ENCODE data around the gene MIDN. TPM values are rescaled to one million over a fixed set of nuclear protein-coding genes. Genes with fewer than 3 reads are reported as not detected.
"Not testable (repeated sequence)": the region's sequence is repeated elsewhere in the genome, so short reads cannot be mapped to it uniquely, and the experiment has no call there.

Gene MIDN
- total RNA-seq, 1 experiment from 2014 or later = 15.6 TPM

DNA sequence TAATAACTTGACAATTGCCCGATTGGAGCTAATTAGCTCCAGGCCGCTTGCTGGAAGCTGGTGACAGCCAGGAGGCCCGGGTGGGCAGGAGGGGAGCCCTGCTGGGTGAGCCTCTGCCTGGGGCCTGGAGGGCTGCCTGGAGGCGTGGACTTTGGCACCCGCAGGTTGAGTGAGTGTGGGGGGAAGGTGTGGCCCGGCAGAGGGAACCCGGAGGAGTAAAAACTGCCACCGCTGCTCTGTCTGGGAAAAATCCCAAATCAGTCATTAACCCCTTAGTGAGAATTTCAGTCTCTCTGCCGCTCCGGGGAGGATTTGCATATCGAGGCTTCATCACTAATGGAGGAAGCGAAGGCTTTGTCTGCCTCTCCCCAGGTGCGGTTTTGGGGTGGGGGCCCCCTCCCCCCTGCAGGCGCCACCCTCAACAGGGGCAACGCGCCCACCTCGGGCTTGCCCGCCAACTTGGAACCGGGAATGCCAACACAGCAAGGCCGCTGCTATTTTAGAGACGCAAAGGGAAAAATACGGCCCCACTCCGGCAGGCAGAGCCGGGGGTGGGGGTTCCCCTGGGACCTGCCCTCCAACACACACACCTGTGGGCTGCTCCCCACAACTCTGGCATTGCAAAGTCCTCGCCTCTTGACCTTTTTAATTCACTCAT is 43.5 kb downstream of the MIDN start:
- DNase-seq (ENCODE audit: low read depth) = no peak

- DNase-seq (ENCODE audit: low read depth) = no peak
These were observed 44.2 kb downstream of the MIDN start for GRCh38 chr19:1292419-1293151.

GRCh38 chr19:1293782-1294604 is 45.6 kb downstream of the MIDN start:
- DNase-seq (ENCODE audit: low read depth) = no peak

DNA sequence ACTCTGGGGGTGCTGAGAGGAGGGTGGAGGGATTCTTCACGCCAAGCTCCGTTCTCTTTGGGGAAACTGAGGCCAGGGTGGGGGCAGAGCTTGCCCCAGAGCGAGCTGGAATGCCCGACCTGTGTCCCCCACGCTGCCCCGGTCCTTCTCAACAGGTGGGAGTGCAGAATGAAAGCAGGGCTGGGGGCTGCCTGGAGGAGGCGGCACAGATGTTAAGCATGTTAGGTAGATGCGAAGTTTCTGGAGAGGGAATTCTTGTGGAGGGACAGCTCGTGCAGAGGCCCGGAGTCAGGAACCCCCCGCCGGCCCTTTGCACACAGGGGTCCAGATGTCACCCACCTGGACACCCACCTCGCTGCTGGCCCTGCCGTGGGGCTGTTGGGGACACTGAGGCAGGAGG is 46.3 kb downstream of the MIDN start:
- no peak for DNase-seq (ENCODE audit: low read depth)

DNA sequence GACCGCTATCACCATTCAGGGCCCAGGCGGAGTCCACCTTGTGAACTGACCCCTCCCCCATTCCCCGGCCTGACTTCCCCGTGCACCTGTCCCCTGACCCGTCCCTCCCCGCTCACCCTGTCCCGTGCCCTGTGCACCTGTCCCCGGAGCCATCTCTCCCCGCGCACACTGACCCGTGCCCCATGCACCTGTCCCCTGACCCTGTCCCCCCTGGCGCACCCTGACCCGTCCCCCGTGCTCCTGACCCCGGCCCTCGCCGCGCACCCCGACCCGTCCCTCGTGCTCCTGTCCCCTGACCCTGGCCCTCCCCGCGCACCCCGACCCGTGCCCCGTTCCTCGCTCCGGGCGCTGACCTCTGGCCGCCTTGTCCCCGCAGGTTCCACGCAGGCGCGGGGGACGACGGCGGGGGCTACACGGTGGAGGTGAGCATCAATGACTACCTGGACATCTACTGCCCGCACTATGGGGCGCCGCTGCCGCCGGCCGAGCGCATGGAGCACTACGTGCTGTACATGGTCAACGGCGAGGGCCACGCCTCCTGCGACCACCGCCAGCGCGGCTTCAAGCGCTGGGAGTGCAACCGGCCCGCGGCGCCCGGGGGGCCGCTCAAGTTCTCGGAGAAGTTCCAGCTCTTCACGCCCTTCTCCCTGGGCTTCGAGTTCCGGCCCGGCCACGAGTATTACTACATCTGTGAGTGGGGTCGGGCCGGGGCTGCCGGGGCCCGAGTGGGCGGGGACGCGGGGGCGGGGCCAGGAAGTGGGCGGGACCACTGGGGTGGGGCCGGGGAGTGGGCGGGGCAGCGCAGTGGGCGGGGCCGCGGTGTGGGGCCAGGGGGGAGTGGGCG is 47.0 kb downstream of the MIDN start:
- no peak for DNase-seq (ENCODE audit: low read depth)

DNA sequence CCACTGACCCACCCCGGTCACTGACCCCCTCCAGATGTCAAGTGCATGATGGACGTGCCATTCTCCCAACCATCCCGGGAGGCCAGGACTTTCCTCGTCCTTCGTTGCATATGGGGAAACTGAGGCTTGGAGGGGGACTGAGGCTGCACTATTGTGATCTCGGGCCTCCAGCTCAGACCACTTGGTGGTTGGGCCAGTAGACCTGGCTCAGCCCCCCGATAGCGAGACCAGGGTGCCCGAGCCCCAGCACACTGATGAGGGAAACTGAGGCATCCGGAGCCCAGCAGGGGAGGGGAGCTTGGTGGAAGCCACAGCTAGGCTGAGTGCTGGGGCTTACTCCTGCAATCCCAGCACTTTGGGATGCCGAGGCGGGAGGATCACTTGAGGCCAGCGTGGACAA is 47.7 kb downstream of the MIDN start:
- DNase-seq (ENCODE audit: low read depth) = no peak

GRCh38 chr19:1296575-1297271 is 48.3 kb downstream of the MIDN start:
- no peak for DNase-seq (ENCODE audit: low read depth)

DNA sequence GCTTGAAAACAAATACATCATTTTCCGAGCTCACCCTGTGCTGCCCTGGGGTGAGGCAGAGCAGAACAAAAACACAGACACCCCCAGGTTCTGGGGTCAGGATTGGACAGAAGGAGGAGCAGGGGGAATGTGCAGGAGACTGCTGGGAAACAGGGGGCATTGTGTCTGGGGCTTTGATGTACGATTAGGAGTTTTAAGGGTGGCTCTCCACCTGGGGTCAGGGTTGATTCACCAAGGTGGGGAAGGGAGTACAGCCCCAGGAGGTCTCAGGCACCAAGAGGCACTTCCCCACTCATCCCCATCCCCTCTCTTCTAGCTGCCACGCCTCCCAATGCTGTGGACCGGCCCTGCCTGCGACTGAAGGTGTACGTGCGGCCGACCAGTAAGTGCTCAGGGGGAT is 49.9 kb downstream of the MIDN start:
- DNase-seq (ENCODE audit: low read depth) = no peak

DNA sequence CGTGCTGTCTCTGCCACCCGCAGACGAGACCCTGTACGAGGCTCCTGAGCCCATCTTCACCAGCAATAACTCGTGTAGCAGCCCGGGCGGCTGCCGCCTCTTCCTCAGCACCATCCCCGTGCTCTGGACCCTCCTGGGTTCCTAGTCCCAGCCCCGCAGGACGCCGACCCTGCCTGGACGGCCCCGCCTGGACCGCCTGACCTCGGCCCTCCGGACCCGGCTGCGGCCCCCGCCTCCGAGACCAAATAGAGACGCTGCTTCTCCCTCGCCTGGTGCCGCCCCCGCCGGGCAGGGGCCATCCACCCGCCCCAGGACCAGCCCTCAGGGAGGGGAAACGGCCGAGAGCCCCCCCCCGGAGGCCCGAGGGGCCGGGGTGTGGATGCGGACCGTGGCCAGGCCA is 51.4 kb downstream of the MIDN start:
- DNase-seq (ENCODE audit: low read depth) = no peak

DNA sequence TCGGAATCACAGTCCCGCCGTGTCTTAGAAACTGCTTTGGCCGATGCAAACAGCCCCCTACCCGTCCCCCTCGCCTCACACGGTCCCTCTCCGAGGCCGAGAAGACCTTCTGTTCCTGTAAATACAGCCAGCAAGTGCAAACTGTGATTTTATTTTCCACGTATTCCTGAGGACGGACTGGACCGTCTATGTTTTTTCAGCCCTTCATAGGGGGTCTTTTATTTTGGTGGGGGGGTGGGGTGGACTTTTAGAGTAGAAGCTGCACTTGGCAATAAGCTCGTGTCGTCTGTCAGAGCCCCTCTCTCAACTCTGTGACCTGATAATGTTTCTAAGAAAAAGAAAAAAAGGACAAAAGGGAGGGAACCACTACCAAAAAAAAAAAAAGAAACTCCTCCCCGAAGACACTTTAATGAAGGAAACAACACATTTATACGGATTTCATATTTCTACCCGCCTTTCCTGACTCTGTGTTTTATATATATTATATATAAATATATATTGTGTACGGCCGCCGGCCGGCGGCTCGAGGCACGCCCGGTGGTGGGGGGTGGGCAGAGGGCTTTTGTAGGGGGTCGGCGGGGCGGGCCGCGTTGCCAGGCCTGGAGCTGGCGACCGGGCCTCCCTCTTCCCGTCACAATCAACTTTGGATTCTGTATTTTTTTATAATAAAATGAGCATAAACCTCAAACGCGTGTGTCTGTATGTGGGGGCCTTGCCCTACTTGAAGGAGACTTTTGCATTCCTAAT is 52.5 kb downstream of the MIDN start:
- DNase-seq (ENCODE audit: low read depth) = no peak

DNA sequence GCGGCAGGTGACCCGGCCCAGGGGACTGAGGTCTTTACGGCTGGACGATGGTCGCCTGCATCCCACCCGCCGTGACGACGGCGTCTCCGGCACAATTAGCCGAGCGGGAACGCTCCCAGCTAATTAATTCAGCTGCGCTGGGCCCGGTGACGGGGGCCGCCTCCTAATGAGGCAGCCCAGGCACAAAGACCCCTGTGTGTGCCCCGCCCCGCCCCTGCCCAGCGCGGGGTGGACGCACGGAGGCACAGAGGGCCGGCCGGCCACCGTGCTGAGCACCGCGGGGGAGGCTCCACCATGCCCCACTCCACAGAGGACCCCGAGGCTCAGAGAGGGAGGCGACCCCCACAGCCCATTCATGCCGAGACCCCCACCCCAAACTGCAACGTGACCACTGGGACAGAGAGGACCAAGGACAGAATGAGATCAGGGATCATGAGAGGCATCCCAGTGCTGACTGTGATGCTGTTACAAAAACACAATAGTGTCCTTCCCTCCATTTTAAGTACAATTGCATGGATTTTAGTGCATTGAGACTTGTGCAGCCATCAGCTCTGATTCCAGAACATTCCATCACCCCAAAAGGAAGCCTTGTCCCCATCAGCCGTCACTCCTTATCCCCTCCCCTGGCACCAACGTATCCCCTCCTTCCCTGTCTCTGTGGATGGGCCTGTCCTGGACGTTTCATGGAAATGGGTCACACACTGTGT is 54.3 kb downstream of the MIDN start:
- DNase-seq (ENCODE audit: low read depth) = no peak

GRCh38 chr19:1304197-1304924 is 56.0 kb downstream of the MIDN start:
- no peak for DNase-seq (ENCODE audit: low read depth)

DNA sequence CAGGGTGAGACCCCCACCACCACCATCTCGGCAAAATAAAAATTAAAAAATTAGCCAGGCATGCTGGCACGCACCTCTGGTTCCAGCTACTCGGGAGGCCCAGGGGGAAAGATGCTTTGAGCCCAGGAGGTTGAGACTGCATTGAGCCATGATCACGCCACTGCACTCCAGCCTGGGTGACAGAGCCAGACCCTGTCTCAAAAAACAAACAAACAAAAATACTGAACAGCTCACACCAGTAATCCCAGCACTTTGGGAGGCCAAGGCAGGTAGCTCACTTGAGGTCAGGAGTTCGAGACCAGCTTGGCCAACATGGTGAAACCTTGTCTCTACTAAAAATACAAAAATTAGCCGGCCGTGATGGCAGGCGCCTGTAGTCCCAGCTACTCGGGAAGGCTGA is 57.0 kb downstream of the MIDN start:
- DNase-seq (ENCODE audit: low read depth) = not testable (repeated sequence)

DNA sequence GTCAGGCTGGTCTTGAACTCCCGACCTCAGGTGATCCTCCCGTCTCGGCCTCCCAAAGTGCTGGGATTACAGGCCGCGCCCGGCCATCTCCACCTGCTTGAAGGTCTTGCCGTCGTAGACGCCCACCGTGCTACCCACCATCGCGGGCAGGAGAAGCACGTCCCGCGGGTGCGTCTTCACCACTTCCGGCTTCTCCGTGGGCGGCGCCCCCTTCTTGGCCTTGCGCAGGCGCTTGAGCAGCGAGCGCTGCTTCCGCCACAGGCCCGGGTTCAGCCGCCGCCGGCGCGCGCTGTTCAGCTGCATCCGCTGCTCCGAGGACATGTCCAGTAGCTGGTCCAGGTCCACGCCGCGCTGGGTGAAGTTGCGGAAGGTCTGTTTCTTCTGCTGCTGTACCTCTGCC is 58.9 kb downstream of the MIDN start:
- DNase-seq (ENCODE audit: low read depth) = no peak

DNA sequence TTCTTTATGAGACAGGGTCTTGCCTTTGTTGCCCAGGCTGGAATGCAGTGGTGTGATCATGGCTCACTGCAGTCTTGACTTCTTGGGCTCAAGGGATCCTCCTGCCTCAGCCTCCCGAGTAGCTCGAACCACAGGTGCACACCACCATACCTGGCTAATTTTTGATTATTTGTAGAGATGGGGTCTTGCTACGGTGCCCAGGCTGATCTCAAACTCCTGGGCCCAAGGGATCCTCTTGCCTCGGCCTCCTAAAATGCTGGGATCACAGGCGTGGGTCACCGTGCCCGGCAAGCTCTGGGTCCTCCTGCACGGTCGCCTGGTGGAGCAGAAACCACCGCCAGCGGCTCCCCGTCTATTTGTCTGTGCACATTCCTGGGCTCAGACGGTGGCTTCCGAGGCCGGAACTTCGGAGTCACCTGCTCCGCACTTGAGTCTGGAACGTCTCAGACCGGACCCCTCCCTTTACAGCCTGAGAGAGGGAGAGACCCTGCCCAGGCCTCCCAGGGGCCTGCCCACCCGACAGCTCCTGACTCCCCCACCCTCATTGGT is 59.4 kb downstream of the MIDN start:
- no peak for DNase-seq (ENCODE audit: low read depth)

GRCh38 chr19:1308718-1309117 is 60.3 kb downstream of the MIDN start:
- no peak for DNase-seq (ENCODE audit: low read depth)
